HG02885 (cell line): ENCODE results near the gene RIF1.

Source experiments
- ATAC-seq: cut with Tn5 transposase; IDR thresholded peaks from one replicate; pipeline ENCODE4 v1.9.1; 2021; ENCODE audit warnings: mild to moderate bottlenecking; ENCODE audit not compliant: unreplicated experiment, poor library complexity

The RIF1 gene

GRCh38 chr2:151508519-151508918, 98.8 kb downstream of the RIF1 start:
- no peak for ATAC-seq

DNA sequence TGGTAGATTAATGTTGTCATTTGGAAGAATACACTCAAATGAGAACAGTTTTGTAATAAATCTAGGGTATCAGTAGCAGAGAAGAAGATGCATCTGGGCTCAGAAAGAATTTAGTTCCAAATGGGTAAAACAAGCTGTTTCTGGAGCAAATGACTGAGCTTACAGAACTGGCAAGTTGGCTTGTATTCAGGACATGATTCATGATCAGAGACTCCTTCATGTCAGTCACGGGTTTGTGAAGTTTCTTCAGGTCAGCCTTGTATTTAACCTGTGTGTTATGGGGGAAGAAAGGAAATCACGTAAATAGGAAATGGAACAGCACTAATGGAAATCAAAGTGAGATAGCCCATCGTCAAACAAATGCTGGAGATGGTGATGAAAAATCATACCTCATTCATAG, 109.1 kb downstream of the RIF1 start:
- no peak for ATAC-seq

DNA sequence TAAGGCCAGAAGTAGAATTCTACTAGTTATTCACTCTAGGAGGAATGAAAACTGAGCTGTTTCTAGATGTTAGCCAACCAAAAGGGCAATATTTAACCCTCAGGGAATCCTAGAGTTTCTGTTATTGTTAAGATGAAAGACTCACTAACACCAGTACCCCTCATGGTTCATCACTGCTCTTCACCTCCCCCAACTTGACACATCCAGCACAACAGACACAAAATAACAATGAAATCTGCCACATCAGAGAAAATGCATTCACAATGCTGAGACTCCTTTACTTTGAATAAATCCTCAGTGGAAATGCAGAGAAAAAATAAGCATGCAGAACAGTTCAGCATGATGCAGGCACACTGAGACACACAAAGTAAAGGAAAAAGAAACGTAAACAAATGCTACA, 111.3 kb downstream of the RIF1 start:
- ATAC-seq, result no peak

DNA sequence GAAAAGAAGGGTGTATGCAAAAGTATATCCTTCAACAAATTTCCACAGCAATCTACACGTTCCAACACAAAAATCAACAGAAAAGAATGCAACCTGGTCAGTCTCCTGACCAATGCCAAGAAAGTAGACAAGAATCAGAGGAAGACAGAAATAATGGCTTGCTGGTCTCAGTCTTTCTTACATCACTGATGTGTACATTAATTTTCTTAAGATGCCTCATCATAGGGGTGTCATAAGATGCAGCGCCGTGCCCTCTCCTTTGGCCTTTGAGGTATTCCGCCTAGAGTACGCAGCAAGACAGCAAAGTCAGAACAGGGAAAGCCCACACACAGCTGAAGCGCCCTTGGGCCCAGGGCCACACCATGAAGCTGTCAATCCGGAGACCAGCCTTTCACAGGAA, 112.9 kb downstream of the RIF1 start:
- ATAC-seq, result no peak

- no peak for ATAC-seq
Observed at GRCh38 chr2:151523850-151524249, 114.1 kb downstream of the RIF1 start.

DNA sequence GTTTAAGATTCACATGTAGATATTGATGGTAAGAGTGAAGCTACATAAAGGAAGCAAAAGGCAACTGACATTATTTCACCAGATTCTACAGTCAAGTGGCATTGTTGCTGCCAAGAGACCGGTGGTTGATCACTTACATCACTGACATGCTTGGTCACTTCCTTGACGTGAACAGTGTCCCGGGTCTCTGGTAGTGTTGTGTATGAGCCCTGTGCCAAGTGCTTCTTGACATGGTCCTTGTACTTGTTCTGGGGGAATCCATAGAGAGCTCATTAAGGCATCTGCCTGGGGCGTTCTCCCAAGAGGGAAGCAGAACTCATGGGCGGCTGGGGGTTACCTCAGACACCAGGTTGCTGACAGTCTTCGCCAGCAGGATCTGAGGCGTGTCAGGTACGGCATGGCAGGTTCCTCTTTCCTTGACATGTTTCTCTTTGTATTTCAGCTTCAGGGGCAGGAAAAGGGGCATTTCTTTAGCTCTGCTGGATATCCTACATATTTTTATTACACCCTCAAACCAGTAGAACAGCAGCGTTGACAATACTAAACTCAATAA, 116.2 kb downstream of the RIF1 start:
- ATAC-seq, result no peak

GRCh38 chr2:151526572-151527090, 116.9 kb downstream of the RIF1 start:
- no peak for ATAC-seq
